Heart right ventricle (tissue), 16 donors: ENCODE results near the gene OTULIN. TPM values are rescaled to one million over a fixed set of nuclear protein-coding genes. Genes with fewer than 3 reads are reported as not detected.

Experiments used
- ATAC-seq, 8 donors: fragments of 200-7000 bp; cut with Tn5 transposase; one replicate each; pipeline ENCODE4 v1.9.1; 2020; ENCODE audit warnings: mild to moderate bottlenecking in 8 of 8, moderate library complexity in 8 of 8, moderate number of reproducible peaks in 1 of 8
- DNase-seq, 2 donors: peaks; one replicate each; pipeline ENCODE4 v3.0.0-alpha.2; 2020
- H3K27ac ChIP-seq, 10 donors: fragments of 200-600 bp; sonication (generic) in 2 of 10; one replicate each; pipeline versions ENCODE4 v1.5.0 to v1.8.0; 2020 to 2022; ENCODE audit warnings: mild to moderate bottlenecking in 3 of 10
- H3K27me3 ChIP-seq, 7 donors: fragments of 200-600 bp; one replicate each; pipeline ENCODE4 v1.8.0; 2021 to 2022; ENCODE audit warnings: mild to moderate bottlenecking in 2 of 7
- H3K36me3 ChIP-seq, 9 donors: fragments of 200-600 bp; sonication (generic) in 1 of 9; one replicate each; pipeline versions ENCODE4 v1.5.0 to v1.8.0; 2020 to 2022; ENCODE audit warnings: mild to moderate bottlenecking in 2 of 9
- H3K4me1 ChIP-seq, 9 donors: fragments of 200-600 bp; sonication (generic) in 1 of 9; one replicate each; pipeline versions ENCODE4 v1.5.0 to v1.8.0; 2020 to 2022; ENCODE audit warnings: mild to moderate bottlenecking in 4 of 9
- H3K4me3 ChIP-seq, 10 donors: fragments of 200-600 bp; sonication (generic) in 2 of 10; one replicate each; pipeline versions ENCODE4 v1.5.0 to v1.8.0; 2020 to 2022; ENCODE audit warnings: mild to moderate bottlenecking in 7 of 10, moderate library complexity in 2 of 10
- H3K9me3 ChIP-seq, 11 donors: fragments of 200-600 bp in 10 of 11; sonication (generic) in 2 of 11; one replicate each; pipeline versions ENCODE4 v1.5.0 to v1.8.0; 2013 to 2022; ENCODE audit warnings: mild to moderate bottlenecking in 2 of 11, control low read depth in 1 of 11, moderate library complexity in 1 of 11
- CTCF ChIP-seq, 9 donors: fragments of 200-600 bp; sonication (generic) in 2 of 9; IDR thresholded peaks; one replicate each; pipeline versions ENCODE4 v1.5.0 to v1.8.0; 2021 to 2022; ENCODE audit warnings: antibody characterized with exemption in 9 of 9, mild to moderate bottlenecking in 5 of 9, moderate library complexity in 1 of 9
- WGBS, 2 donors: extraction: QIAGEN DNeasy Blood & Tissue Kit; methylation state at CpG; one replicate each; pipeline ENCODE4 v1.1.7; 2013; ENCODE audit warnings: inconsistent platforms in 1 of 2; 5-methylcytosine and 5-hydroxymethylcytosine counted together
- intact Hi-C, 10 donors: fragments of 100-400 bp; cut with DNase I; formaldehyde crosslinking; loops; one replicate each; pipeline versions ENCODE4 v1.11.1 to v1.14.2; 2022
- polyA plus RNA-seq, 2 donors: library from polyadenylated mRNA; stranded (reverse); fragments of 200-250 nt; gene quantifications; one replicate each; pipeline ENCODE4 v1.2.3, GENCODE V29; 2013
- total RNA-seq, 10 donors: library from RNA; stranded (reverse); fragmentation: NEBNext Ultra II Directional in 3 of 10; extraction: Animal tissue kit (Norgen Biotek cat#: 25700) in 3 of 10; gene quantifications; one replicate each; pipeline versions ENCODE4 v1.2.1 to v1.2.4, GENCODE V29; 2021 to 2023
- donor health status: Arrhythmogenic right ventricular cardiomyopathy.
- donor health status: ischemic (EF 13 %, LVEDD 7.1; RV severe dilation, severe dysfunction).
- donor health status: healthy with polysubstance abuse.
- donor health status: DM: no; HTN: yes; CAD: no.
- donor health status: DM: no; HTN: no; CAD: no.
- donor health status: ischemic (EF 25% LVEDD 6.9; RV normal size, moderate dysfunction).
- donor health status: ischemic (EF 25% LVEDD 5.7; RV mildly dilated, moderate dysfunction).
- donor health status: healthy.
- donor health status: DM: yes; HTN: yes; CAD: no.
- donor health status: Ischemic cardiomyopathy.
- donor health status: ischemic (EF 35%, LVEDD 5.7; RV mildly dilated, moderate dysfunction).
- donor health status: nonischemic (EF 11% LVEDD 7.7; RV severe dilation, severe dysfunction).
- donor health status: DM: yes; HTN: yes; CAD: no.
- donor health status: PGD.
- donor health status: ischemic (EF 29% LVEDD 5.4; RV normal size, mild dysfunction).
- donor health status: nonischemic (EF 23%, LVEDD 6.1; RV moderate dilation, normal function).

OTULIN gene
- total and polyA plus RNA-seq, 12 donors = 4.4 to 35.1 (median 24.6) TPM

GRCh38 chr5:14739981-14740380 is 75.5 kb downstream of the OTULIN start:
- peaks cover 10 to 77% (median 36%) of the 10 kb centered on the region in 9 donors for H3K4me1 ChIP-seq
- TF ChIP-seq CTCF (IDR thresholded peaks at IDR 0.05) = no peak
- H3K36me3 ChIP-seq = peaks cover 0 to 88% (median 31%) of the 10 kb centered on the region in 9 donors
- peak overlapping the region in 9 of 10 donors; percentile 4 to 68 (median 55) for H3K27ac ChIP-seq
- ATAC-seq (no peak), DNase-seq (no peak)
- intact Hi-C loops = loop anchor here in 2 of 10 donors (10.0 kb wide), 2 partner anchors 125 to 135 kb away; partner anchors contain the start of gene ANKH (in 1 of the 2)
- WGBS, 2 donors = 64% methylated on average over 5 of the region's 5 CpGs
- H3K4me3 ChIP-seq = no peak overlapping the region
- H3K27me3 ChIP-seq = no peaks in the 10 kb centered on the region
- no peaks in the 10 kb centered on the region for H3K9me3 ChIP-seq

DNA sequence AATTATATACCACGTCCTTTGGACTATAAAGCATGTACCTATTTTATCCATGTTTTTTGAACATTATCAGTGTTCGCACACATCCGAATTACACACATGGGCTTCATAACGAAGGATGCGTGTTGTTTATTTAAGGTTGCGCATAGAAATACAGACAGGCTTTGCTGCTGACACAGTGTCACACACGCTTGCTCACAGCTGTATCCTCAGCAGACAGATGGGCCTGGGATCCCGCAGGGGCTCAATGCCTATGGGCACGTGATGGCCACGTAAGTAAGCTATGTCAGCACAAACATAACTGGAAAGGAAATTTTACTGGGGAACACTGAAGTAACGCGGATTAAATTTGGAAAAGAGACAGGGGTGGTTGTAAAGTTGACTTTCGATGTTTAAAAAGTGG is 76.6 kb downstream of the OTULIN start:
- 97 to 98% methylated on average over 13 of the region's 13 CpGs for WGBS, 2 donors
- intact Hi-C loops = no loop called here
- TF ChIP-seq CTCF (IDR thresholded peaks at IDR 0.05) = no peak
- H3K9me3 ChIP-seq = no peaks in the 10 kb centered on the region
- H3K27ac ChIP-seq = peak overlapping the region in 2 of 10 donors; percentile 3 to 68
- DNase-seq (no peak), ATAC-seq (no peak)
- H3K36me3 ChIP-seq = peaks cover 0 to 96% (median 36%) of the 10 kb centered on the region in 9 donors
- H3K27me3 ChIP-seq = no peaks in the 10 kb centered on the region
- peaks cover 6 to 72% (median 39%) of the 10 kb centered on the region in 9 donors for H3K4me1 ChIP-seq
- H3K4me3 ChIP-seq = no peak overlapping the region

DNA sequence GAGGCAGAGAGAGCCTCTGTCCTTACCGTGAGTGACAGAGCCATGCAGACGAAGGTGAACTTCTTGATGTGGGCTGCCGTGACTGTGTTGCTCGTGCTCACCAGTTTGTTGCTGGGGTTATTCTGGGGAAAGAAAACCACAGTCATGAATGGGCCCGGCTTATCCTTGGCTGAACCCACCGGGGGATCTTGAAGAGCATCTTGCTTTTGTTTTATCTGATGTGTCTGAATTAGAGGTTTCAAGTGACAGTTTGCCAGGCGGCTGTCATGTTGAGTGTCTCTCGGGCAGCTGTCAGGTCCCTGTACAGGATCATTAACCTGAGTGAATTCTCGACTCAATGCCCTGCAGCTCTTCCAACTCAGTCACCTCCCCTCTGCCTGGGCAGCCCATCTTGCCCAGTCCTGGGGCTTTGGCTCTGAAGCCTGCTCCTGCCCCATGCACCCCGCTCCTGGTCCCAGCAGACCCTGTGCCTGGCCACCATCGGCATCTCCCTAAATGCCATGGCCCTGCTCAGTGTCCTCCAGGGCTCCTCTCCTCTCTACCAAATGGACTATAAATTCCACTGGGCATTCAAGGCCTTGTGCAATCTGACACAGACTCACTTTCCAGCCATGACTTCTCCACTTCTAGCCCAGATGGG is 77.4 kb downstream of the OTULIN start:
- H3K36me3 ChIP-seq = peaks cover 0 to 96% (median 40%) of the 10 kb centered on the region in 9 donors
- H3K27me3 ChIP-seq = no peaks in the 10 kb centered on the region
- intact Hi-C loops = no loop called here
- no peaks in the 10 kb centered on the region for H3K9me3 ChIP-seq
- ATAC-seq (peak in 1 of 8 donors; percentile 38), DNase-seq (no peak)
- H3K4me1 ChIP-seq = peaks cover 6 to 64% (median 39%) of the 10 kb centered on the region in 9 donors
- TF ChIP-seq CTCF (IDR thresholded peaks at IDR 0.05) = no peak
- no peak overlapping the region for H3K4me3 ChIP-seq
- H3K27ac ChIP-seq = peak overlapping the region in 2 of 10 donors; percentile 3 to 23
- WGBS, 2 donors = 60 to 76% methylated on average over 11 of the region's 11 CpGs

DNA sequence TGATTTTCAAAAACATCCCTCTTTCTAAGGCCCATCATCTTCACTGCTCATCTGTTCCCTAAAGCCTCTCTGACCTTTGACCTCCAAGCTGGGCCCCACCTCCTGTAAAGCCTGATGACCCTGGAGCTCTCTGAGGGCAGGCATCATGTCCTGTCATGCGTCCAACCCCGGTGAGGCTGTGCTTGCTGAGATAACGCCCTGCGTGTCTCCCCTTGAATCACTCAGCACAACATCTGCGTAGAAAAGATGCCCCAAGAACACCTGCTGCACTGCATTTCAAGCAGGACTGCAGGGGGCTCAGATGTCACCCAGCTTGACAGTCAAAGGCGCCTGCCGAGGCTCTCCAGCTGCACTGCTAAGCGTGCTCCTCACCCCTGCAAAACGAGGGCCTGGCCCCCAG is 78.0 kb downstream of the OTULIN start:
- 62 to 78% methylated on average over 9 of the region's 9 CpGs for WGBS, 2 donors
- Histone ChIP-seq H3K36me3 (peaks cover 0 to 96% (median 40%) of the 10 kb centered on the region in 9 donors), H3K27ac (peak overlapping the region in 2 of 10 donors; percentile 3 to 23), H3K4me3 (no peak overlapping the region), H3K4me1 (peaks cover 4 to 59% (median 33%) of the 10 kb centered on the region in 9 donors), H3K27me3 (no peaks in the 10 kb centered on the region), H3K9me3 (no peaks in the 10 kb centered on the region)
- ATAC-seq = no peak
- DNase-seq = no peak
- no peak for TF ChIP-seq CTCF (IDR thresholded peaks at IDR 0.05)
- intact Hi-C loops = no loop called here
